Testis (tissue), 2 donors: ENCODE results near the gene IFI27L2.

ENCODE experiments used
- CTCF ChIP-seq, 3 experiments: fragments of 450-650 bp in 2 of 3; fragments of 200-600 bp in 1 of 3; sonication (generic) in 1 of 3; IDR thresholded peaks; one replicate each; pipeline ENCODE4 v1.5.1; 2016 to 2019; ENCODE audit warnings: antibody characterized with exemption in 3 of 3, mild to moderate bottlenecking in 2 of 3, moderate library complexity in 1 of 3
- POLR2A ChIP-seq: fragments of 450-650 bp; IDR thresholded peaks from one replicate; pipeline ENCODE4 v1.6.1; 2017; ENCODE audit warnings: antibody characterized with exemption, mild to moderate bottlenecking, moderate library complexity

GRCh38 chr14:94093418-94093817 lies 36.0 kb downstream of the IFI27L2 start:
- TF ChIP-seq CTCF (IDR thresholded peaks at IDR 0.05) = no peak
- no peak for TF ChIP-seq POLR2A
